Mammary epithelial cell (primary cell): Measurements from ENCODE around the gene CPHXL2.

ENCODE experiments used
- EZH2 ChIP-seq: IDR thresholded peaks from 2 replicates; pipeline ENCODE4 v1.6.1; 2012; ENCODE audit warnings: low read length, inconsistent platforms, borderline replicate concordance
- TF ChIP-seq, protein P1 (sequence below), 2 donors: IDR thresholded peaks in 1 of 2; conservative IDR thresholded peaks in 1 of 2; 2 replicates each; pipeline ENCODE4 v1.5.1; 2011 to 2012; ENCODE audit warnings: inconsistent platforms in 2 of 2, low read length in 2 of 2, mild to moderate bottlenecking in 2 of 2, control low read depth in 1 of 2, low read depth in 1 of 2; ENCODE audit not compliant: insufficient read depth in 1 of 2; ENCODE audit errors: extremely low read depth in 1 of 2

DNA sequence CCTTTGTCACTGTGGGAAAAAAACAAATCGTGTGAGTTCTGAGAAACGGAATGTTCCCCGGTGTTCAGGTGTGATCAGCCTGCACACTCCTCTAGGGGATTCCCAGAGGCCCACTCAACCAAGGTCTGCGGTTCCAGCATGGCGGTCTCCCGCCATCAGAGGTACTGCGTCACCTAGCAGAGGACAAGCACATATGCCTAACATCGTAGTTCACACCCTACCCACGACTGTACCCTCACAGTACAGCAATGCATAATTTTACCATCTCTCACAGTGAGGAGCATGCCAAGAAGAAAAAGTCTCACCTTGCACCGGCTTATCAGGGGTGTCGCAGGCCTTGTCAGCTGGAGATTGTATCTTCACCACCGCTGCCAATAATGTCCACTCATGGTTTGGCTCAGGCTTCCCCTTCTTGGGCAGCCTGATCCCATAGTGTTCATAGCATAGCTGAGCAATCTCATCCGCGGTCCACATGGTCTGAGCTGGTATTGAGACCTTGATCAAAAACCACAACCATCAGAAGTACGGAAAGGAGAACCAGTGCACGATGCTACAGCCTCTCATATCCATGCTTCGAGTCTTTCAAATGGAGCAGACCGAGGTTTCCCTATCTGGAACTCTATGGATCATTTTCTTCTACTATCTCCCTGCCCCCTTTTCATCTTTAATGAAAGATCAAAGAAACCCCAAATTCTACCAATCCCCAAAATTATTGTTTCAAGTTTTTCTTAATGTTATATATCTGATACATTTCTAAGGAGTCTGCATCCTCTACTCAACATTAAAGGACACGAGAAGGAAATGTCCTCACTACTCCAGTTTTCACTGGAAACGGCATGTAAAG, 56.3 kb downstream of the CPHXL2 start:
- TF ChIP-seq, protein P1, sequence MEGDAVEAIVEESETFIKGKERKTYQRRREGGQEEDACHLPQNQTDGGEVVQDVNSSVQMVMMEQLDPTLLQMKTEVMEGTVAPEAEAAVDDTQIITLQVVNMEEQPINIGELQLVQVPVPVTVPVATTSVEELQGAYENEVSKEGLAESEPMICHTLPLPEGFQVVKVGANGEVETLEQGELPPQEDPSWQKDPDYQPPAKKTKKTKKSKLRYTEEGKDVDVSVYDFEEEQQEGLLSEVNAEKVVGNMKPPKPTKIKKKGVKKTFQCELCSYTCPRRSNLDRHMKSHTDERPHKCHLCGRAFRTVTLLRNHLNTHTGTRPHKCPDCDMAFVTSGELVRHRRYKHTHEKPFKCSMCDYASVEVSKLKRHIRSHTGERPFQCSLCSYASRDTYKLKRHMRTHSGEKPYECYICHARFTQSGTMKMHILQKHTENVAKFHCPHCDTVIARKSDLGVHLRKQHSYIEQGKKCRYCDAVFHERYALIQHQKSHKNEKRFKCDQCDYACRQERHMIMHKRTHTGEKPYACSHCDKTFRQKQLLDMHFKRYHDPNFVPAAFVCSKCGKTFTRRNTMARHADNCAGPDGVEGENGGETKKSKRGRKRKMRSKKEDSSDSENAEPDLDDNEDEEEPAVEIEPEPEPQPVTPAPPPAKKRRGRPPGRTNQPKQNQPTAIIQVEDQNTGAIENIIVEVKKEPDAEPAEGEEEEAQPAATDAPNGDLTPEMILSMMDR (conservative IDR thresholded peaks at IDR 0.05 in 1 of 2, IDR thresholded peaks at IDR 0.05 in 1 of 2; ENCODE audit: extremely low read depth in 1 of 2, insufficient read depth in 1 of 2, low read depth in 1 of 2, low read length in 2 of 2), result no peak
- no peak for TF ChIP-seq EZH2
